DOHH2 (cell line): ENCODE results near the gene CLTCL1.
"Not testable (repeated sequence)": the region's sequence is repeated elsewhere in the genome, so short reads cannot be mapped to it uniquely, and the experiment has no call there.

Experiments used
- H3F3A ChIP-seq: fragments of 200-600 bp; sonication (generic), shearing (Covaris generic); 2 replicates; pipeline ENCODE4 v1.6.0; 2016; ENCODE audit warnings: antibody characterized with exemption, mild to moderate bottlenecking; ENCODE audit not compliant: control insufficient read depth, insufficient read depth
- H3K27ac ChIP-seq: fragments of 200-600 bp; sonication (generic); 2 replicates; pipeline ENCODE4 v1.5.1; 2014; ENCODE audit warnings: low read depth, mild to moderate bottlenecking, low read length, moderate library complexity
- H3K27me3 ChIP-seq: fragments of 200-600 bp; sonication (generic); 2 replicates; pipeline ENCODE4 v1.6.1; 2014; ENCODE audit warnings: mild to moderate bottlenecking, low read length, mixed read lengths; ENCODE audit not compliant: control insufficient read depth
- H3K36me3 ChIP-seq: fragments of 200-600 bp; sonication (generic); 2 replicates; pipeline ENCODE4 v1.6.1; 2014; ENCODE audit warnings: mild to moderate bottlenecking, low read length, moderate library complexity, mixed read lengths; ENCODE audit not compliant: control insufficient read depth
- H3K4me1 ChIP-seq: fragments of 200-600 bp; sonication (generic); 2 replicates; pipeline ENCODE4 v1.6.1; 2014; ENCODE audit warnings: mild to moderate bottlenecking, low read length, mixed read lengths; ENCODE audit not compliant: control insufficient read depth
- H3K4me2 ChIP-seq: fragments of 200-600 bp; sonication (generic); 2 replicates; pipeline ENCODE4 v1.6.0; 2014; ENCODE audit warnings: mild to moderate bottlenecking, low read length, moderate library complexity
- H3K4me3 ChIP-seq: fragments of 200-600 bp; sonication (generic); 2 replicates; pipeline ENCODE4 v1.5.1; 2014; ENCODE audit warnings: mild to moderate bottlenecking, low read length, mixed read lengths
- H3K79me2 ChIP-seq: fragments of 200-600 bp; sonication (generic); 2 replicates; pipeline ENCODE4 v1.6.1; 2014; ENCODE audit warnings: mild to moderate bottlenecking, low read length, mixed read lengths; ENCODE audit not compliant: control insufficient read depth
- H3K9me2 ChIP-seq: fragments of 200-600 bp; sonication (generic); replicated peaks from 2 replicates; pipeline ENCODE4 v1.6.1; 2014; ENCODE audit warnings: mild to moderate bottlenecking, low read length, mixed read lengths; ENCODE audit not compliant: control insufficient read depth
- H3K9me3 ChIP-seq: fragments of 200-600 bp; sonication (generic); 2 replicates; pipeline ENCODE4 v1.6.1; 2014; ENCODE audit warnings: antibody characterized with exemption, low read length, mixed read lengths; ENCODE audit not compliant: control insufficient read depth, insufficient read depth
- H4K20me1 ChIP-seq: fragments of 200-600 bp; sonication (generic); 2 replicates; pipeline ENCODE4 v1.6.0; 2014; ENCODE audit warnings: low read depth, mild to moderate bottlenecking, antibody characterized with exemption, low read length, moderate library complexity; ENCODE audit not compliant: control insufficient read depth, insufficient read depth
- EZH2phosphoT487 ChIP-seq: fragments of 200-600 bp; sonication (generic); IDR thresholded peaks from 2 replicates; pipeline ENCODE4 v1.6.1; 2017; ENCODE audit warnings: borderline replicate concordance, mild to moderate bottlenecking, antibody characterized with exemption, low read length, moderate library complexity, mixed read lengths
- TF ChIP-seq, protein P1 (sequence below): fragments of 200-600 bp; sonication (generic); IDR thresholded peaks from one replicate; pipeline ENCODE4 v1.5.1; 2014; ENCODE audit warnings: antibody characterized with exemption, mild to moderate bottlenecking, low read depth, low read length; ENCODE audit not compliant: poor library complexity, severe bottlenecking

The CLTCL1 gene

DNA sequence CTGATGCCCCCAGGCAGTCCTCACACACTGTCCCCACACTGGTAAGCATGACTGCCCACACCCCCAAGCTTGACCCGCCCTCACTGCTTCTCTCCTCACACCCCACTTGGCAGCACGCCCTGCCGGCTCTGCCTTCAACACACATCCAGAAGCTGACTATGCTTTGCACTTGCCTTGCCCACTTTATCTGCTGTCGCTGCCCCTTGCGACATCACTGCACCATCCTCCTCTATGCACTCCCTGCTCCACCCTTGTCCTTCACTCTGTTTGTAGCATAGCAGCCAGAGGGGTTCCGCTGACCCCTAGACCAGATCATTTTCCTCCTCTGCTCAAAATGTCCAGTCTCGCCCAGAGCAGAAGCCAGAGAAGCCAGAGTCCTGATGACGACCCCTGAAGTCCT lies 87.7 kb downstream of the CLTCL1 start:
- Histone ChIP-seq H3K9me3 (no peaks in the 10 kb centered on the region), H3F3A (no peaks in the 10 kb centered on the region), H3K4me1 (no peaks in the 10 kb centered on the region), H3K79me2 (no peaks in the 10 kb centered on the region), H3K4me2 (no peak overlapping the region), H4K20me1 (no peaks in the 10 kb centered on the region), H3K36me3 (no peaks in the 10 kb centered on the region), H3K27me3 (peaks cover 9% of the 10 kb centered on the region), H3K4me3 (no peak overlapping the region), H3K9me2 (no peaks in the 10 kb centered on the region), H3K27ac (no peak overlapping the region)
- TF ChIP-seq EZH2phosphoT487, result no peak
- TF ChIP-seq, protein P1, sequence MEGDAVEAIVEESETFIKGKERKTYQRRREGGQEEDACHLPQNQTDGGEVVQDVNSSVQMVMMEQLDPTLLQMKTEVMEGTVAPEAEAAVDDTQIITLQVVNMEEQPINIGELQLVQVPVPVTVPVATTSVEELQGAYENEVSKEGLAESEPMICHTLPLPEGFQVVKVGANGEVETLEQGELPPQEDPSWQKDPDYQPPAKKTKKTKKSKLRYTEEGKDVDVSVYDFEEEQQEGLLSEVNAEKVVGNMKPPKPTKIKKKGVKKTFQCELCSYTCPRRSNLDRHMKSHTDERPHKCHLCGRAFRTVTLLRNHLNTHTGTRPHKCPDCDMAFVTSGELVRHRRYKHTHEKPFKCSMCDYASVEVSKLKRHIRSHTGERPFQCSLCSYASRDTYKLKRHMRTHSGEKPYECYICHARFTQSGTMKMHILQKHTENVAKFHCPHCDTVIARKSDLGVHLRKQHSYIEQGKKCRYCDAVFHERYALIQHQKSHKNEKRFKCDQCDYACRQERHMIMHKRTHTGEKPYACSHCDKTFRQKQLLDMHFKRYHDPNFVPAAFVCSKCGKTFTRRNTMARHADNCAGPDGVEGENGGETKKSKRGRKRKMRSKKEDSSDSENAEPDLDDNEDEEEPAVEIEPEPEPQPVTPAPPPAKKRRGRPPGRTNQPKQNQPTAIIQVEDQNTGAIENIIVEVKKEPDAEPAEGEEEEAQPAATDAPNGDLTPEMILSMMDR, result no peak

DNA sequence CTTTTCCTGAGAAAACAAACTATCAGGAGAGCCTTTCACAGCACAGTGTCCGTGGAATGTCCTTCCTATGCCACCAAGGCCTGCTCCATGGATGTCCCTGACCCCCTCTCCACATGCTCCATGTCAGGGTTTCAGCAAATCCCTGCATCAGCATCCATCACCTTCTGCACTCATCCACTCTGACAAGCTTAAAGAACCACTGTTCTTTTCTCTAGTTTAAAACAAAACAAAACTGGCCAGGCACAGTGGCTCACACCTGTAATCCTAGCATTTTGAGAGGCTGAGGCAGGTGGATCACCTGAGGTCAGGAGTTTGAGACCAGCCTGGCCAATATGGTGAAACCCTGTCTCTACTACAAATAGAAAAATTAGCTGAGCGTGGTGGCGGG lies 88.7 kb downstream of the CLTCL1 start:
- H3F3A ChIP-seq, H3K9me3 ChIP-seq, H3K4me1 ChIP-seq, H3K27ac ChIP-seq, H3K79me2 ChIP-seq, H3K4me2 ChIP-seq, H3K36me3 ChIP-seq, H3K9me2 ChIP-seq, H4K20me1 ChIP-seq, H3K4me3 ChIP-seq: not testable (repeated sequence)
- H3K27me3 ChIP-seq, result peaks cover 11% of the 10 kb centered on the region

DNA sequence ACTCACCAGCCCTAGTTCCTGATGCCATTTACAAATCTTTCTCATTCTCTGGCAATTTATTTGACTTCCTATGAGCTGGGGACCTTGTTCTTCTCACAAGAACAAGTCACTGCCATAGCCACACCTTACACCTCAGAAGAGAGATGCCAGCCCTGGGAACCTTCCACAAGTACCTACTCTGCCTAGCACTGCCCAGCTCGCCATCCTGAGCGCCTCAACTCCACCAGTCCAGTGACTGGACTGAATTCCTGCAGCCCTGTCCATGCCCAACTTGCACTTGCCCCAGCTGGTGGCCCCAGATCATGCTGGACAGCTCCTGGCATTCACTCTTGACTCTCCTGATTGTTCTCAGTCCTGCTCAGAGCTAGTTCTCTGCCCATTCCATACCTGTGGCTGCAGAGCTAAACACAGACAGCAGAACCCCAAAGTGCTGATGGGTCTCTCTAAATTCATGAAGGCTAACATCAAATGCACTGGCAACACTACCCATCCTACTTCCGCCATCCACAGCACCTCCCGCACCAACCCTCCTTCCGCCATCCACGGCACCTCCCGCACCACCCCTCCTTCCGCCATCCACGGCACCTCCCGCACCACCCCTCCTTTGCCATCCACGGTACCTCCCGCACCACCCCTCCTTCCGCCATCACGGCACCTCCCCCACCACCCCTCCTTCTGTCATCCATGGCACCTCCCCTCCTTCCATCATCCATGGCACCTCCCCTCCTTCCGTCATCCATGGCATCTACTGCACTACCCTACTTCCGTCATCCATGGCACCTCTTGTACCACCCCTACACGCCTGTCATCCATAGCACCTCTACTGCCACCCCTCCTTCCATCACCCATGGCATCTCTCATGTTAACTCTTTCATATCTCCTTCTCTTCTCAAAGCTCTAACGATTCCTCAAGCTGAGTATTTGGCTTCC lies 89.4 kb downstream of the CLTCL1 start:
- Histone ChIP-seq H3K4me2 (no peak overlapping the region), H3K27me3 (peaks cover 11% of the 10 kb centered on the region), H3F3A (no peaks in the 10 kb centered on the region), H3K4me3 (no peak overlapping the region), H3K79me2 (no peaks in the 10 kb centered on the region), H3K9me3 (no peaks in the 10 kb centered on the region), H4K20me1 (no peaks in the 10 kb centered on the region), H3K27ac (no peak overlapping the region), H3K36me3 (no peaks in the 10 kb centered on the region), H3K4me1 (no peaks in the 10 kb centered on the region), H3K9me2 (no peaks in the 10 kb centered on the region)
- no peak for TF ChIP-seq EZH2phosphoT487
- TF ChIP-seq, protein P1, result no peak

DNA sequence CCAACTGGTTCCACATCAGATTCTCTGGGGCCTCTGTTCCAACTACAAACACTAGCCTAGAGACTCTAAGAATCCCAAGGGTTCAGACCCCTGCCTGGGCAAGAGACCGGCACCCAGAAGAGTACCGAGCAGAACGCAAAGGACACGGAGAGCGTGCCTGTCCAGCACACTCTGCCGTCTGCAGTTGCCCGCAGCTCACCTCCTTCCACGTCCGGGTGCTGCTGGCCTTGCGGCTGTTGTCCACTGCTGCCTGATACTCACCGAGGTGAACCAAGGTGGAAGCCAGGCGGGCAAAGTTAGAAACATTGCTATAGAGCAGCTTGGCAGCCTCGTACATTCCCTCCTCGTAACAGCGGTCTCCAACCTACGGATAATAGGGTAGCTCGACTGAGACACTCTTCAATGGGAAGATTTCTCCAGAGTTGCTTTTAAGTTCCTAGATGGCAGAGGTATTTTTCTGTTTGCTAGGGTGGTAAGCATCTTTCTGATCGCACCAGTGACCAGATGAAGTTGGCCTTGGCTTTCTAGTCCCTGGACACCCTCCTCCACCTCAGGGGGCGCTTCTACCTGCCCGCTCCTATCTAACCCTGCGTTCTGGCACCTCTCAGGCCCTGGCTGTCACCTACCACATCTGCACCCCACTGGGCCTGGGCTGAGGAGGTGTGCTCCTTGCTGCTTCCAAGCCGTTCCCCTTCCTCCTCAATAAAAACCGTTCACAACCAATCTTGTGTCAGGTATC lies 90.2 kb downstream of the CLTCL1 start:
- no peaks in the 10 kb centered on the region for H3K9me2 ChIP-seq
- no peak overlapping the region for H3K4me2 ChIP-seq
- no peaks in the 10 kb centered on the region for H3K9me3 ChIP-seq
- H3K36me3 ChIP-seq, result no peaks in the 10 kb centered on the region
- no peak for TF ChIP-seq EZH2phosphoT487
- TF ChIP-seq, protein P1, result no peak
- no peaks in the 10 kb centered on the region for H3K4me1 ChIP-seq
- H3K27me3 ChIP-seq, result peaks cover 11% of the 10 kb centered on the region
- no peaks in the 10 kb centered on the region for H3F3A ChIP-seq
- H3K27ac ChIP-seq, result no peak overlapping the region
- no peak overlapping the region for H3K4me3 ChIP-seq
- H3K79me2 ChIP-seq, result no peaks in the 10 kb centered on the region
- no peaks in the 10 kb centered on the region for H4K20me1 ChIP-seq
